IMR-90 (cell line): ENCODE measurements around the gene INTS2. TPM values are rescaled to one million over a fixed set of nuclear protein-coding genes. Genes with fewer than 3 reads are reported as not detected.

Experiments used
- ATAC-seq: fragments of 200-7000 bp; cut with Tn5 transposase; 2 replicates; pipeline ENCODE4 v1.9.1; 2020; ENCODE audit warnings: low read depth, mild to moderate bottlenecking, moderate library complexity
- BruUV-seq: library from RNA; stranded (reverse); fragments of 400-500 nt; replicated peaks from 2 replicates; lab custom pipeline; 2021; lab: Mats Ljungman, UMichigan
- CTCF ChIA-PET: fragments of 300-600 bp; formaldehyde crosslinking; extraction: SDS; loops from one replicate; lab custom pipeline; 2021; ENCODE audit warnings: antibody characterized with exemption; lab: Yijun Ruan, JAX
- POLR2A ChIA-PET: fragments of 300-600 bp; sonication (Branson Sonifier 250); formaldehyde crosslinking; loops from one replicate; lab custom pipeline; 2022; ENCODE audit warnings: antibody characterized with exemption; ENCODE audit not compliant: unreplicated experiment; lab: Charles Lee
- DNase-seq: peaks from one replicate; pipeline ENCODE4 v3.0.0; 2013
- H2AFZ ChIP-seq: replicated peaks from 2 replicates; pipeline ENCODE3; 2013; ENCODE audit warnings: low read length, mild to moderate bottlenecking; ENCODE audit not compliant: poor library complexity
- H2AK5ac ChIP-seq: 2 replicates; pipeline ENCODE4 v1.6.1; 2013; ENCODE audit warnings: low read depth, low read length, inconsistent platforms
- H2AK9ac ChIP-seq: replicated peaks from 2 replicates; pipeline ENCODE3; 2013; ENCODE audit warnings: mild to moderate bottlenecking, low read depth, low read length, moderate library complexity; ENCODE audit not compliant: poor library complexity
- H2BK120ac ChIP-seq: 2 replicates; pipeline ENCODE4 v1.6.1; 2013; ENCODE audit warnings: low read depth, low read length, inconsistent platforms
- H2BK15ac ChIP-seq: 3 replicates; pipeline ENCODE4 v1.6.1; 2013; ENCODE audit warnings: low read depth, low read length, inconsistent platforms
- H2BK20ac ChIP-seq: 2 replicates; pipeline ENCODE4 v1.6.1; 2013; ENCODE audit warnings: low read depth, mild to moderate bottlenecking, inconsistent platforms, low read length, moderate library complexity
- H2BK5ac ChIP-seq: 2 replicates; pipeline ENCODE4 v1.6.1; 2013; ENCODE audit warnings: mild to moderate bottlenecking, low read depth, low read length, inconsistent platforms; ENCODE audit not compliant: poor library complexity, severe bottlenecking
- H3K14ac ChIP-seq: replicated peaks from 2 replicates; pipeline ENCODE4 v1.6.1; 2013; ENCODE audit warnings: low read depth, low read length, inconsistent platforms
- H3K18ac ChIP-seq: 2 replicates; pipeline ENCODE4 v1.6.1; 2013; ENCODE audit warnings: low read depth, low read length, control low read depth
- H3K23ac ChIP-seq: 2 replicates; pipeline ENCODE4 v1.6.1; 2013; ENCODE audit warnings: low read depth, low read length, inconsistent platforms
- H3K27ac ChIP-seq: 2 replicates; pipeline ENCODE4 v1.5.1; 2013; ENCODE audit warnings: mild to moderate bottlenecking, control low read depth, low read length; ENCODE audit not compliant: insufficient read depth
- H3K27me3 ChIP-seq: 2 replicates; pipeline ENCODE4 v1.6.1; 2013; ENCODE audit warnings: low read length; ENCODE audit not compliant: control insufficient read depth, insufficient read depth
- H3K36me3 ChIP-seq: 2 replicates; pipeline ENCODE4 v1.6.1; 2013; ENCODE audit warnings: low read length, mixed read lengths; ENCODE audit not compliant: control insufficient read depth, insufficient read depth
- H3K4ac ChIP-seq: 2 replicates; pipeline ENCODE4 v1.6.1; 2013; ENCODE audit warnings: low read depth, low read length, inconsistent platforms
- H3K4me1 ChIP-seq: 2 replicates; pipeline ENCODE4 v1.6.1; 2013; ENCODE audit warnings: low read length, mixed read lengths; ENCODE audit not compliant: control insufficient read depth, insufficient read depth
- H3K4me2 ChIP-seq: 2 replicates; pipeline ENCODE4 v1.6.1; 2013; ENCODE audit warnings: low read depth, mild to moderate bottlenecking, control low read depth, low read length, moderate library complexity
- H3K4me3 ChIP-seq: 2 replicates; pipeline ENCODE4 v1.5.1; 2013; ENCODE audit warnings: low read depth, mild to moderate bottlenecking, control low read depth, low read length, moderate library complexity; ENCODE audit not compliant: insufficient read depth
- H3K56ac ChIP-seq: 2 replicates; pipeline ENCODE4 v1.6.1; 2013; ENCODE audit warnings: low read length, inconsistent platforms; ENCODE audit not compliant: insufficient read depth; ENCODE audit errors: extremely low read depth
- H3K79me1 ChIP-seq, 2 experiments: 2 replicates each; pipeline ENCODE4 v1.6.1; 2013; ENCODE audit warnings: low read length in 2 of 2, inconsistent platforms in 1 of 2, low read depth in 1 of 2
- H3K9ac ChIP-seq: 2 replicates; pipeline ENCODE4 v1.6.1; 2013; ENCODE audit warnings: low read depth, low read length, control low read depth
- H3K9me1 ChIP-seq: 2 replicates; pipeline ENCODE4 v1.6.1; 2013; ENCODE audit warnings: low read length, inconsistent platforms; ENCODE audit not compliant: insufficient read depth
- H3K9me3 ChIP-seq: 2 replicates; pipeline ENCODE4 v1.6.1; 2013; ENCODE audit warnings: low read length; ENCODE audit not compliant: control insufficient read depth, insufficient read depth
- H4K20me1 ChIP-seq: 2 replicates; pipeline ENCODE4 v1.6.1; 2013; ENCODE audit warnings: low read length, inconsistent platforms; ENCODE audit not compliant: insufficient read depth
- H4K5ac ChIP-seq: 2 replicates; pipeline ENCODE4 v1.6.1; 2013; ENCODE audit warnings: mild to moderate bottlenecking, low read depth, low read length, control low read depth
- H4K8ac ChIP-seq, 2 experiments: 2 replicates each; pipeline ENCODE4 v1.6.1; 2013; ENCODE audit warnings: low read depth in 2 of 2, low read length in 2 of 2, control low read depth in 1 of 2, inconsistent platforms in 1 of 2
- H4K91ac ChIP-seq: 2 replicates; pipeline ENCODE4 v1.6.1; 2013; ENCODE audit warnings: low read depth, low read length, inconsistent platforms; ENCODE audit not compliant: insufficient read depth
- POLR2A ChIP-seq: IDR thresholded peaks from 2 replicates; pipeline ENCODE4 v1.6.1; 2012; ENCODE audit warnings: mild to moderate bottlenecking, low read depth, low read length
- RAD21 ChIP-seq: IDR thresholded peaks from 2 replicates; pipeline ENCODE4 v1.6.1; 2012; ENCODE audit warnings: low read length, improper control_type of control experiment
- SMC3 ChIP-seq: fragments of 150-350 bp; IDR thresholded peaks from 2 replicates; pipeline ENCODE4 v1.6.1; 2016; ENCODE audit warnings: low read depth, mild to moderate bottlenecking, antibody characterized with exemption, low read length, moderate library complexity
- WGBS, 2 experiments: methylation state at CpG; one replicate each; pipeline versions ENCODE4 v1.1.5 to v1.1.7; 2013; ENCODE audit warnings: missing lambda C conversion rate in 2 of 2; ENCODE audit not compliant: insufficient read length in 1 of 2; ENCODE audit errors: extremely low coverage in 2 of 2; 5-methylcytosine and 5-hydroxymethylcytosine counted together
- dilution Hi-C: fragments of 300-500 bp; cut with HindIII; formaldehyde crosslinking; loops from one replicate; pipeline ENCODE4 v1.14.3; 2018; ENCODE audit warnings: low sequenced_read_pairs; ENCODE audit not compliant: unreplicated experiment
- in situ Hi-C: fragments of 300-500 bp; cut with MboI; formaldehyde crosslinking; loops from 3 replicates; pipeline ENCODE4 v1.14.3; 2019; ENCODE audit warnings: low sequenced_read_pairs, inconsistent platforms, mixed read lengths
- intact Hi-C: fragments of 100-400 bp; cut with micrococcal nuclease; formaldehyde crosslinking; loops from 2 replicates; pipeline ENCODE4 v1.10.0; 2022
- polyA plus RNA-seq, 3 experiments: library from polyadenylated mRNA; depleted of rRNA; stranded (reverse); fragments of >200 nt; gene quantifications; 2 replicates each; pipeline ENCODE4 v1.2.3, GENCODE V29; 2012; ENCODE audit warnings: low replicate concordance in 1 of 3
- total RNA-seq: library from RNA; depleted of rRNA; stranded (reverse); fragments of >200 nt; gene quantifications from 2 replicates; pipeline ENCODE4 v1.2.3, GENCODE V29; 2012
- TF ChIP-seq, protein P1 (sequence below): fragments of 150-350 bp; IDR thresholded peaks from 2 replicates; pipeline ENCODE4 v1.6.1; 2017; ENCODE audit warnings: mild to moderate bottlenecking, antibody characterized with exemption, low read length, low read depth

Gene INTS2
- total and polyA plus RNA-seq, 2 of the 4 experiments (the other 2 are of a cell fraction): 4.0 to 17.4 TPM

DNA sequence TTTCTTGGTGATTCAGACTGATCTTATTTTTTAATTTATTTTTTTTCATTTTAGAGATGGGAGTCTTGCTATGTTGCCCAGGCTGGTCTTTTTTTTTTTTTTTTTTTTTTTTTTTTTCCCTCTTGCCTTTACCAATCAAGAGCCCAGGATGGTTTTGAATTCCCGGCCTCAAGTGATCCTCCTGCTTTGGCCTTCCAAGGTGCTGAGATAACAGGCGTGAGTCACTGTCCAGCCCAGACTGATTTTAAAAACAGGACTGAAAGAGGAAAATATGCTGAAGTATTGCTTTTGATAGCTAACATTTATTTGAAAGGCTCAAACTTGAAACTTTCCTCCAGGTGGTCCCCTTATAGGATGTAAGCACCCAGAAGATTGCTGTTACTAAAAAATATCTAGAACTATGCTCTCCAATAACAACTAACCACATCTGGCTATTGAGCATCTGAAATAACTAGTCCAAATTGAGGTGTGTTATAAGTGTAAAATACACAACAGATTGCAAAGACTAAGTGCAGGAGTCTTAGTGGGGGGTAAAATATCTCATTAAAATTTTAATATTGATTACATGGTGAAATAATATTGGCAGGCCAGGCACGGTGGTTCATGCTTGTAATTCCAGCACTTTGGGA, 48.7 kb downstream of the INTS2 start:
- Histone ChIP-seq H3K4me2 (no peak overlapping the region), H4K8ac (no peak overlapping the region), H4K91ac (no peak overlapping the region), H3K18ac (no peak overlapping the region), H3K14ac (no peak overlapping the region), H3K9me3 (no peaks in the 10 kb centered on the region), H3K56ac (no peak overlapping the region), H3K27ac (no peak overlapping the region), H2AK5ac (no peak overlapping the region), H3K4me3 (no peak overlapping the region), H4K20me1 (no peaks in the 10 kb centered on the region), H2AFZ (no peak overlapping the region), H2BK20ac (no peak overlapping the region), H3K27me3 (no peaks in the 10 kb centered on the region), H3K9ac (no peak overlapping the region), H2AK9ac (no peak overlapping the region), H3K36me3 (peaks cover 11% of the 10 kb centered on the region), H2BK15ac (no peak overlapping the region), H3K23ac (no peak overlapping the region), H2BK5ac (no peak overlapping the region), H2BK120ac (no peak overlapping the region), H3K4ac (no peak overlapping the region), H3K9me1 (no peaks in the 10 kb centered on the region), H3K4me1 (no peaks in the 10 kb centered on the region), H3K79me1 (no peaks in the 10 kb centered on the region; a peak in 1 of 4 replicates), H4K5ac (no peak overlapping the region)
- no TSS peak for BruUV-seq
- TF ChIP-seq RAD21 (no peak), SMC3 (no peak), POLR2A (no peak)
- TF ChIP-seq, protein P1, sequence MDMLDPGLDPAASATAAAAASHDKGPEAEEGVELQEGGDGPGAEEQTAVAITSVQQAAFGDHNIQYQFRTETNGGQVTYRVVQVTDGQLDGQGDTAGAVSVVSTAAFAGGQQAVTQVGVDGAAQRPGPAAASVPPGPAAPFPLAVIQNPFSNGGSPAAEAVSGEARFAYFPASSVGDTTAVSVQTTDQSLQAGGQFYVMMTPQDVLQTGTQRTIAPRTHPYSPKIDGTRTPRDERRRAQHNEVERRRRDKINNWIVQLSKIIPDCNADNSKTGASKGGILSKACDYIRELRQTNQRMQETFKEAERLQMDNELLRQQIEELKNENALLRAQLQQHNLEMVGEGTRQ: no peak
- intact Hi-C loops: no loop called here
- WGBS, 2 experiments: no CpG with 5 or more reads among the region's 3 CpGs
- peak; percentile 13 for DNase-seq
- dilution Hi-C loops: no loop called here
- no peak for ATAC-seq
- in situ Hi-C loops: no loop called here
- POLR2A ChIA-PET: no interaction called here
- CTCF ChIA-PET: no interaction called here
